Activated T-cell treated with anti-CD3 and anti-CD28 coated beads for 24 hours (primary cell): ENCODE data around the gene FRYL.
"Not testable (repeated sequence)": the region's sequence is repeated elsewhere in the genome, so short reads cannot be mapped to it uniquely, and the experiment has no call there.

Experiments
- DNase-seq: peaks from one replicate; pipeline ENCODE4 v3.0.0-alpha.2; 2020; ENCODE audit warnings: low read depth

FRYL gene

DNA sequence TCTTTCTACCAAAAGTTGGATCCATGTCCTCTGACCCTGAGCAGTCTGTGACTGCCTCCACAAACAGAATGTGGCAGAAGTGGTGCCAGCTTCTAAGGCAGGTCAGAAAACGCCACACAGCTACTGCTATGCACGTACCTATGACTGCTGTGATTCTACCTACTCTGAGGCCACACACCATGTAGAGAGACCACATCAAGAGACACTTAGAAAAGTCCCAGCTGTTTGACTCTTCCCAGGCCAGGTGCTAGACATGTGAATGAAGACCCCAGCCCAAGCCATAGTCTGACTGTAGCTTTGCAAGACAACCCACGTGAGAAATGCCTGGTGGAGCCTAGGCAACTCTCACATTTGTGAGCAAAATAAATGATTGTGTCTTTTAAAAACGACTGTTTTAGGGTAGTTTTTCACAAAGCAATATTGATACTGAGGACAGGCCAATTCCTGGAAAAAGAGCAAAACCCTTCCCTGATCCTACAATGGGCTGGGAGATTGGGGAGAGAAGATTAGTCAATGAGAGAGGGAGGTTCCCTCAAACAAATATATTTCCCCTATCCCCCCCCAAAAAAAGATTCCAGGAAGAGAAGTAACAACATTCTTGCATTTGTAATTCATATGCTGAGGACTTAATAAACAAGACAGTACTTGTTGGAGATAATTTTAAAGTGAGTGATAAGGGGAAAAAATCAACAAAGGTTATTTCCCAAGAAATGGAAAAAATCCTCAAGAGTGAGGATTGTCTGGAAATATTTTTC, 33.3 kb downstream of the FRYL start:
- no peak for DNase-seq

DNA sequence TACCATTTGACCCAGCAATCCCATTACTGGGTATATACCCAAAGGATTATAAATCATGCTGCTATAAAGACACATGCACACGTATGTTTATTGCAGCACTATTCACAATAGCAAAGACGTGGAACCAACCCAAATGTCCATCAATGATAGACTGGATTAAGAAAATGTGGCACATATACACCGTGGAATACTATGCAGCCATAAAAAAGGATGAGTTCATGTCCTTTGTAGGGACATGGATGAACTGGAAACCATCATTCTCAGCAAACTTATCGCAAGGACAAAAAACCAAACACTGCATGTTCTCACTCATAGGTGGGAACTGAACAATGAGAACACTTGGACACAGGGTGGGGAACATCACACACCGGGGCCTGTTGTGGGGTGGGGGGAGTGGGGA, 34.9 kb downstream of the FRYL start:
- not testable (repeated sequence) for DNase-seq

DNA sequence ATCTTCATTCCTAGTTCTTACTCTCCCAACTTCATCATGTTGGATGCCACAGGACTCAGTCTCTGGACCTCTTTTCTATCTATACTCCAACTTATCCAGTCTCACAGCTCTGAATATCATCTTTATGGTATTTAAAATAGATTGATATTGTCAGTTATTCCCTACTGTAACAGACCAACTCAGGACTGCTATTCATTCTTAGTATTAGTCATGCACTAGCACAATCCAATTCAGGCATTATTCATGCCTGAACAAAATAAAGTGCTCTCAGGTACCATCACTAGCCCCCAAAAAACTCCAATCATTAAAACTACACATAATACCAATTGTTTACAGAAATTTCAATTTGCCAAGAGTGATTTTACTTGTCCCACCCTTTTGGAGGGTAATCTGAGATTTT, 37.7 kb downstream of the FRYL start:
- no peak for DNase-seq

DNA sequence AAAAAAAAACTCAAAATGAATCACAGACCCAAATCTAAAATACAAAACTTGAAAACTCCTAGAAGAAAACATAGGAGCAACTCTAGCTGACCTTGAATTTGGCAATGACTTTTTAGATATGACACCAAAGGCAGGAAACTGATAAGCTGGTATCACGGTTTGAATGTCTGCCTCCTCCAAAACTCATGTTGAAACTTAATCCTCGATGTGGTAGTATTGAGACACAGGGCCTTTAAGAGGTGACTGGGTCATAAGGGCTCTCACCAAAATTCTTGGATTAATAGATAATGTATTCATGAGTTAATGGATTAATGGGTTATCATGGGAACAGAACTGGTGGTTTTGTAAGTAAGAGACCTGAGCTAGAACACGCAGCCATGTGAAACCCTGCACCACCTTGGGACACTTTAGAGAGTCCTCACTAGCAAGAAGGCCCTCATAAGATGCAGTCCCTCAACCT, 40.5 kb downstream of the FRYL start:
- no peak for DNase-seq

DNA sequence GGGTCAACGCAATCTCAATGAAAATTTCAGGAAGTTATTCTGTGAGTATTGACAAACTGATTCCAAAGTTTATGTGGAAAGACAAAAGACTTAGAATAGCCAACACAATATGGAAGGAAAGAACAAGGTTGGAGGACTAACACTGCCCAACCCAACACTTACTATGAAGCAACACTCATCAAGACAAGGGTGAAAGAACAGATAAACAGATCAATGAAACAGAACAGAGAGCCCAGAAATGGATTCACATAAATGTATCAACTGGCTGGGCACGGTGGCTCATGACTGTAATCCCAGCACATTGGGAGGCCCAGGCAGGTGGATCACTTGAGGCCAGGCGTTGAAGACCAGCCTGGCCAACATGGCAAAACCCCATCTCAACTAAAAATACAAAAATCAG, 41.2 kb downstream of the FRYL start:
- DNase-seq = no peak

DNA sequence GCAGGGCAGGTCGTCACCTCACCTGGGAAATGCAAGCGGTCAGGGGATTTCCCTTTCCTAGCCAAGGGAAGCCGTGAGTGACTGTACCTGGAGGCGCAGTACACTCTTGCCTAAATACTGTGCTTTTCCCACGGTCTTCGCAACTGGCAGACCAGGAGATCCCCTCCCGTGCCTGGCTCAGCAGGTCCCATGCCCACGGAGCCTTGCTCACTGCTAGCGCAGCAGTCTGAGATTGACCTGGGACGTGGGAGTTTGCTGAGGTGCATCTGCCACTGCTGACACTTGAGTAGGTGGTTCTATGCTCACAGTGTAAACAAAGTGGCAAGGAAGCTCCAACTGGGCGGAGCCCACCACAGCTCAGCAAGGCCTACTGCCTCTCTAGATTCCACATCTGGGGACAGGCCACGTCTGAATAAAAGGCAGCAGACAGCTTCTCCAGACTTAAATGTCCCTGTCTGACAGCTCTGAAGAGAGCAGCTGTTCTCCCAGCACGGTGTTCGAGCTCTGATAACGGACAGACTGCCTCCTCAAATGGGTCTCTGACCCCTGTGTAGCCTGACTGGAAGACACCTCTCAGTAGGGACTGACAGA, 51.1 kb downstream of the FRYL start:
- DNase-seq = peak; percentile 37

DNA sequence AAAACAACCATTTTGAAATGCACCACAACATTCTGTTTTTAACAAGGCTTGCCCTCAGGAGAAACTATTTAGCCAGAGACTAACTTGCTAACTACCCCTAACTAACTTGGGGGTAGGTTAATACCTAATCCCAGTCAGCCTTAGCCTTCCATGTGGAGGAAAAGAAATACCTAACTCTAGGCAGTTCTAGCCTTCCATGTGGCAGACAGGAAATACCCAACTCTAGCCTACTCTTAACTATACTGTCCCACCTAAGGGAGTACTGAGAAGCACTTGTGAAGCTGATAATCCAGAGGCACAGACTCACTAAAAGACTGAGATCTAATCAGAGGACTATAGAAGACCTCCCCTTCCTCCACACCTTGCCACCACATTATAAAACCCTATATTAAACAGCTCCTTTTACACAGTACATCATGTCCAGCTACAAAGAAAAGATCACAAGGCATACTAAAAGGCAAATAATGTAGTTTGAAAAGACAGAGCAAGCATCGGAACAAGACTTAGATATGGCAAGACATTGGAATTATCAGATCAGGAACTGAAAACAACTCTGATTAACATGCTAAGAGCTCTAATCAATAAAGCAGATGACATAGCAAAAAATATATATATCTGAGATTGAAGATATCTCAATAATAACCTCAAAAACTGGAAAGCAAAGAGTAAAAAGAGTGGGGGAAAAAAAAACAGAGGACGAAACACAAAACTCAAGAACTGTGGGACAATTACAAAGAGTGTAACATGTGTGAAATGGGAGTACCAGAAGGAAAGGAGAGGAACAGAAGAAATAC, 52.2 kb downstream of the FRYL start:
- no peak for DNase-seq

DNA sequence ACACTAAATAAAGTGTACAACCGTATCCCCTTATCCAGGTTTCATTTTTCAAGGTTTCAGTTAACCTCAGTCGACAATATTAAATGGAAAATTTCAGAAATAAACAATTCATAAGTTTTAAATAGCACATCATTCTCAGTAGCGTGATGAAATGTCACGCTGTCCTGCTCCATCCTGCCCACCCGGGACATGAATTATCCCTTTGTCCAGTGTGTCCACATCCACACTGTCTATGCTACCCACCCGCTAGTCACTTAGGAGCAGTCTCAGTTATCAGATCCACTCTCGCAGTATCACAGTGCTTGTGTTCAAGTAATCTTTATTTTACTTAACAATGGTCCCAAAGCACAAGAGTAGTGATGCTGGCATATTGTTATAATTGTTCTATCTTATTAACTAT, 54.7 kb downstream of the FRYL start:
- no peak for DNase-seq

DNA sequence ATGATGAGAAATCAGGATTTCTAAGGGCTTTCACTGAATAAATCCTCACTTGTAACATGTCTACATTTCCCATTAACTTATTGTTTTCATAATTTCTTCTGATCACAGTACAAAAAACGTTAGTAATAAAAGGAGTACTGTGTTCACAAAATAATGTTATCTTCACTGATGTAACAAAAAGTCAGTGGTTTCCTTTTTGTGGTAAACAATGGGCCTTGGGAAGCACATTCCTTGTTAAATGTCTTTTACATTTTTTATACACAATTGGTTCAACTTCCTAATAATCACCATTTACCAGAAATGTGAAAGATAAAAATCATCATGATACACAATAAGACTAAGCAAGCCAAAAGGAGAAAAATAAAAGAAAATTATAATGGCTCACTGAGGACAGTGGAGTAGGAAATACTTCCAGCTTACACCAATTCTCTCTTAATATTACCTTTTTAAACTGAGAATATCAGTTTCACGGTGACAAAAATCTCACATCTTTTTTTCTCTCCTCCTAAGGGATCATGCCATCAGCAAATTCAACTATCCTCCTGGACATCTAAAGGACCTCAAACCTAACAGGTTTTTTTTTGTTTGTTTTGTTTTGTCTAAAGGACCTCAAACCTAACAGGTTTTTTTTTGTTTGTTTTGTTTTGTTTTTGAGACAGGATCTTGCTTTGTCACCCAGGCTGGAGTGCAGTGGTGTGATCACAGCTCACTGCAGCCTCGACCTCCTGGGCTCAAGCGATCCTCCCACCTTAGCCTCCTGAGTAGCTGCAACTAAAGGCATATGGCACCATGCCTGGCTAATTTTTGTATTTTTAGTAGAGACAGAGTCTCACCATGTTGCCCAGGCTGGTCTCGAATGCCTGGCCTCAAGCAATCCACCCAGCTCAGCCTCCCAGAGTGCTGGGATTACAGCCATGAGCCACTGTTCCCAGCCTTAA, 57.3 kb downstream of the FRYL start:
- DNase-seq = no peak

DNA sequence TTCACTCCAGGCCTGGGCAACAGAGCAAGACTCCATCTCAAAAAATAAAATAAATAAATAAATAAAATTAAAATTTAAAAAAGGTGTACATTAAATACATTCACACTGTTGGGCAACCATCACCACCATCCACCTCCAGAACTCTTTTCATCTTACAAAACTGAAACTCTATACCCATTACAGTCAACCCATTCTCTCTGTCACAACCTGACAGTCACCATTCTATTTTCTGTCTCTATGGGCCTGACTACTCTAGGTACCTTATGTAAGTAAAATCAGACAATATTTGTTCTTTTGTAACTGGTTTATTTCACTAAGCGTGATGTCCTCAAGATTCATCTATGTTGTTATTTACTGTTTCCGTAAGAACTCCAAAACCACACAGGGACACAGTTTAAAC, 59.6 kb downstream of the FRYL start:
- DNase-seq = no peak

DNA sequence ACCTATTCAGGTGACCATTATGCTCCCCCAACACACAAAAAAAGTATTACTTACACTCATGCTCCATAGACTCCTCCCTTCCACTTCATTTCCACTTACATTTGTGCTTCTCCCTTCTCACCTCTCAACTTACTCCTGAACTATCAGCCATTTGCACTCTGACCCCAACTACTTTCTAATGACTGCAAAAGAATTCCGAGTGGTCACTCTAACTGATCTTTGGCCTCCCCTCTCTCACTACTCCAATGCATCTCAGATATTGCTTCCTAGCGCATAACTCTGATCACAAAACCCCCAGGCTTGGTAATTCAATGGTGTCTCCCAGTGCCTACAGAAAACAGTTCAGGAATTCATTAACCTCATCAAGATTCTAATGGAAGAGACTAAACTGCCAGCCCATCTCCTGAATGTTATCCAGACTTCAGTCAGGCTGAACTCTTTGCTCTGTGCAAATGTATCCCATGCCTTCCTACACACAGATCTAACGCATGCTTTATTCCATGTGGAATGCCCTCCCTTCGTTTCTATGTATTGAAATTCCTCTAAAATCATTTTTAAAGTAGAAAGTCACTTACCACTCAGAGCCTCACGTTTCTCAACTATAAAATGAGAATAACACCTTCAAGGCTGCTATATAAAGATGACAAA, 61.1 kb downstream of the FRYL start:
- DNase-seq = no peak

DNA sequence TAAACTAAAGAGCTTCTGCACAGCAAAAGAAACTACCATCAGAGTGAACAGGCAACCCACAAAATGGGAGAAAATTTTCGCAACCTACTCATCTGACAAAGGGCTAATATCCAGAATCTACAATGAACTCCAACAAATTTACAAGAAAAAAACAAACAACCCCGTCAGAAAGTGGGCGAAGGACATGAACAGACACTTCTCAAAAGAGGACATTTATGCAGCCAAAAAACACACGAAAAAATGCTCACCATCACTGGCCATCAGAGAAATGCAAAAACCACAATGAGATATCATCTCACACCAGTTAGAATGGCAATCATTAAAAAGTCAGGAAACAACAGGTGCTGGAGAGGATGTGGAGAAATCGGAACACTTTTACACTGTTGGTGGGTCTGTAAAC, 63.8 kb downstream of the FRYL start:
- DNase-seq = not testable (repeated sequence)

DNA sequence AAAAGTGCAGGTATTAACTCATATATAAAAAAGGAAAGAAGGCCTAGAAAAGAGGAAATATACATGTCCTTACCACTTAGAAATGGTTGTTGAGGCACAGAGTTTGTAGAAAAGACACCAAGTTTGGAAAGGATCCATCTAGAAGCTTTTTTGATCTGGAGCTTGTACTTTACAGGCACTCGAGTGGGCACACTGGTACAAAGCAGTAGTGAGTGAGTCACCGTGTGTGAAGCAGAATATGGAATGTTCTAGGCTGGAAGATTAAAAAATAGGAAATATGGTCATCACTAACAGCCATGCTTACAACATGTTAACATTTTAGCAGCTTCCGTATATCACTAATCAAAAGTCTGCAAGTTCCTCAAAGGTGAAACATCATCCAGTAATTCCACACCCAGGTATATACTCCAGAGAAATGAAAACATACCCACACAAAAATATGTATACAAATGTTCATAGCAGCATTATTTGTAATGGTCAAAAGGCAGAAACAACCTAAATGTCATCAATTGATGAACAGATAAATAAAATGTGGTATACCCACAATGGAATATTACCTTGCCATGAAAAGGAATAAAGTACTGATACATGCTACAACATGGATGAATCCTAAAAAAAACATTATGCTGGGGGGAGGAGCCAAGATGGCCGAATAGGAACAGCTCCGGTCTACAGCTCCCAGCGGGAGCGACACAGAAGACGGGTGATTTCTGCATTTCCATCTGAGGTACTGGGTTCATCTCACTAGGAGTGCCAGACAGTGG, 69.5 kb downstream of the FRYL start:
- DNase-seq = no peak

DNA sequence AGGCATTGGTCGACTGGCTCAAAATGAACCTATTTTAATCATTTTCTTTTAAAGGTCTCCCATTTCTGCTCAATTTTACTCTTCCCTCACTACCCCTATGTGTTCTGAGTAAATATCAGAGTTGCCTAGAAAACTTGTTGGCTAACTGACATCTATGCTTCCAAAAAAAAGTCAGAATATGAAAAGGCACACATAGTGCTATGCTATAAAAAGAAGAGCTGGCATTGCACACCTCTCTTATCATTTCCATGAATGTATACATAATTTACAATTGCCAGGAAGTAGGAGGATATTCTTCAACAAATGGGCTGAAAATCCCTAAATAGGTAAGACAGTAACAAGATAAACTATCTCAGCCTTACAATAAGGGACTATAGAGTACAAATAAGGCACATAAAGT, 70.2 kb downstream of the FRYL start:
- DNase-seq = no peak

DNA sequence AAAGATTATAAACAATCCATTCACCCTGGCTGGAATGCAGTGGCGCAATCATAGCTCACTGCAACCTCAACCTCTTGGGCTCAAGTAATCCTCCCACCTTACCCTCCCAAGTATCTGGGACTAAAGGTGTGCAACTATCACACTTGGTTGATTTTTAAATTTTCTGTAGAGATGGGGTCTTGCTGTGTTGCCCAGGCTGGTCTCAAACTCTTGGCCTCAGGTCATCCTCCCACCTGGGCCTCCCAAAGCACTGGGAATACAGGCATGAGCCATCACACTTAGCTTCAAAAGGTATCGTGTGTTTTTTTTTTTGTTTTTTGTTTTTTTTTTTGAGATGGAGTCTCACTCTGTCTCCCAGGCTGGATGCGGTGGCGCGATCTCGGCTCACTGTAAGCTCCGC, 71.5 kb downstream of the FRYL start:
- DNase-seq = no peak

DNA sequence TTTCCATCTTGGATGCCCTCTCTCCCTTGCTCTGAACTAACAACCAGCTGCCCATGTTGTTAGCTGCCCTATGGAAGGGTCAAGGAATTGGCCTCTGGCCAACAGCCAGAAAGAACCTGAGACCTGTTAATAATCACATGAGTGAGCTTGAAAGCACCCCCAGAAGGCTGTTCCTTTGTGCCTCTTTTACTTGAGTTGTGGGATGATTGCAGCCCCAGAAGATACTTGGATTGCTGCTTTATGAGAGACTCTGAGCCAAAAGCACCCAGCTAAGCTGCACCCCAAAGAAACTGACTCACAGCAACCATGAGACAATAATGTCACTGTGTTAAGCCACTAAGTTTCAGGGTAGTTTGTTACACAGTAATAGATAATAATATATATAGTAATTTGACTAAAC, 73.3 kb downstream of the FRYL start:
- DNase-seq = no peak

DNA sequence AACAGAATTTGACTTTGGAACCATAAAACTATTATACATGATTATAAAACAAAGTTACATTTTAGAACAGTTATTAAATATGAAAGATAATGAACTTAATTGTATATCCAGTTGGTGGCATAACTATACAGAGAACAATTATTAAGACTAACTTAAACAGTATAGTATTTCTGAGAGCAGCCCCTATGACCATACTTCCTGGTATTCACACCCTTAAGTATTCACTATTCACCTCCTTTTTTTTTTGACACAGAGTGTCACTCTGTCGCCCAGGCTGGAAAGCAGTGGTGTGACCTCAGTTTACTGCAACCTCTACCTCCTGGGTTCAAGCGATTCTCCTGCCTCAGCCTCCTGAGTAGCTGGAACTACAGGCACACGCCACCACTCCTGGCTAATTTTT, 74.5 kb downstream of the FRYL start:
- DNase-seq = no peak

DNA sequence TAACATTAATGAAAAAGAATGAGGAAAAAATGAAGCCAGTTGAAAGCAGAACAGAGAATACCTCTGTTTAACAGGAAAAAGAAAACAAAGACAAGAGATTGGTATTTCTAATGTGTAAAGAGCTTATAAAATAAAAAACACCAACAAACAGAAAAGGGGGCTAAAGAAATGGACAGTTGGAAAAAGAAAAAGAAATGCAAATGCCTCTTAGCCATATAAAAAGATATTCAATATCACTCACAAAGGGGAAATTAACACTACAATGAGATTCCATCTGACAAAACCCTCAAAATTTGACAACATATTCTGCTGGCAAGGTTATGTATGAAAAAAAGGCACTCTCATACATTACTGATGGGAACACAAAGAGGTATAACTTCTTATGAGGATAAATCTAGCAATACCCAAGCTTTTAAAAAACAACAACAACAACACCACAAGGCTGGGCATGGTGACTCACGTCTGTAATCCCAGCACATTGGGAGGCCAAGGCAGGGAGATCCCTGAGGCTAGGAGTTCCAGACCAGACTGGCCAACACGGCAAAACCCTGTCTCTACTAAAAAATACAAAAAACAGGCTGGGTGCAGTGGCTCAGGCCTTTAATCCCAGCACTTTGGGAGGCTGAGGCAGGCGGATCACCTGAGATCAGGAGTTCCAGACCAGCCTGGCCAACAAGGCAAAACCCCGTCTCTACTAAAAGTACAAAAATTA, 75.8 kb downstream of the FRYL start:
- no peak for DNase-seq

DNA sequence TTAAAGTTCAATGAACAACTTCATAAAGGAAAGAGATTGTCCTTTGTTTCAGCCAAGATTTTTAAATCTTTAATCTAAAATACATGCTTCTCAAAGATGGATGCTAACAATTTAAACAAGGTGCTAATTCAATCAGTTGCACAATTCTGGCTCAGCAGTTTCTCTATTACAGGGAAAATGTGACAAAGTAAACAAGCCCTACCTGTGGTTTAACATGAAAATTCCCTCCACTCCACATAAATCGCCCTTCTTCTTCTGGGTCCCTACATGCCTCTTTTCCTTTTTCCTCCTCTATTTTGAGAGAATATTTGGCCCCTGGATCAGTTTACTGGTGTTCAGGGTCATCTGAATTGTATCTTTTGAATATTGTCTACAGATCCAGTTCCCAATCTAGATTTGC, 80.6 kb downstream of the FRYL start:
- DNase-seq = no peak
